ENCODE measurements around the gene RAB40C. TPM values are rescaled to one million over a fixed set of nuclear protein-coding genes. Genes with fewer than 3 reads are reported as not detected.

The RAB40C gene
- total and polyA plus RNA-seq, 2 donors (not counting 1 experiment from before 2014, with no cell fraction given): 3.2 to 11.6 TPM

DNA sequence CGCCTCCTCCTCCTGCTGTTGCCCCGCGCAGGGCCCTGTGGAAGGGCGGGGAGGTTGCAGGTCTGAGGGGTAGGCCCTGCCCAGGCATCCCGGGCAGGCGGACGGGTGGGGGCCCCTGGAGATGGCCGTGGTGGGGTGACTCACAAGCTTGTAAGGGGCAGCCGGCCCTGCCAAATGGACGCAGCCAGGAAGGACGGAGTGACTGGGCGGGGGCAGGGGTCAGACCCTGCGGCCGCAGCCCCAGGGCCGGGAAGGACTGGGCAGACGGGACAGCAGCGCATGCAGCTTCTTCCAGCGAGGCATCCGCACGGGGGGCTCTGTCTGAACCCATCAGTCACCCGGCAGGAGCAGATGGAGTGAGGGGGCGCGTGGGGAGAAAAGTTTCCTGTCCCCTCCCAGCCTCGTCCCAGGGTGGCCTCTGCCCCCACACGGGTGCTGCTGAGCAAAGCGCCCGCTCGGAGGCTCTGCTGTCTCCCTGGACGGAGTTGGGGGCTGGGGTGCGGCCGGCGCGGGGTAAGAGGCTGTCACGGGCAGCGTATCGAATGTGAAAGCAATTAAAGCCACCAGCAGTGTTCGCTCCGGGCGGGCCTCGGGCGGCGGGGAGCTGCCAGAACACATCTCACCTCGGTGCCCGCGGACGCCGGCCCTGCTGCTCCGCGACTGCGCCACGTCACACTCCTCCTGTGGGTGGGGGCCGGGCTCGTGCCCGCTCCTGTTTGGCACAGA, 35.1 kb upstream of the RAB40C start:
- peak; percentile 74 to 80 for DNase-seq (ENCODE audit: low read depth in 2 of 2)
- H2AFZ ChIP-seq (ENCODE audit: low read length): no peak overlapping the region
- H3K27ac ChIP-seq (ENCODE audit: insufficient read depth, low read length): peak overlapping the region; percentile 43
- H3K27me3 ChIP-seq (ENCODE audit: control insufficient read depth, insufficient read depth, low read length): peaks cover 8% of the 10 kb centered on the region
- no peak for TF ChIP-seq EZH2 (IDR thresholded peaks at IDR 0.05; ENCODE audit: low read length, missing control alignments)
- H3K9ac ChIP-seq (ENCODE audit: insufficient read depth, low read length): peak overlapping the region; percentile 23
- H3K79me2 ChIP-seq (ENCODE audit: control insufficient read depth, insufficient read depth, low read length): no peaks in the 10 kb centered on the region
- no peak overlapping the region for H3K4me3 ChIP-seq (replicated peaks in 1 of 4; ENCODE audit: control extremely low read depth in 1 of 4, insufficient read depth in 1 of 4, low read depth in 3 of 4, low read length in 4 of 4)
- peaks cover 9% of the 10 kb centered on the region for H3K36me3 ChIP-seq (ENCODE audit: control insufficient read depth, insufficient read depth, low read length)
- H4K20me1 ChIP-seq (ENCODE audit: control insufficient read depth, extremely low read depth, insufficient read depth, low read length): no peaks in the 10 kb centered on the region
- peak overlapping the region; percentile 35 for H3K4me2 ChIP-seq (ENCODE audit: extremely low read depth, insufficient read depth, low read length)
- H3K4me1 ChIP-seq (ENCODE audit: control insufficient read depth, extremely low read depth, insufficient read depth, low read length): no peaks in the 10 kb centered on the region
- no peaks in the 10 kb centered on the region for H3K9me3 ChIP-seq (ENCODE audit: control insufficient read depth, insufficient read depth, low read depth, low read length)

DNA sequence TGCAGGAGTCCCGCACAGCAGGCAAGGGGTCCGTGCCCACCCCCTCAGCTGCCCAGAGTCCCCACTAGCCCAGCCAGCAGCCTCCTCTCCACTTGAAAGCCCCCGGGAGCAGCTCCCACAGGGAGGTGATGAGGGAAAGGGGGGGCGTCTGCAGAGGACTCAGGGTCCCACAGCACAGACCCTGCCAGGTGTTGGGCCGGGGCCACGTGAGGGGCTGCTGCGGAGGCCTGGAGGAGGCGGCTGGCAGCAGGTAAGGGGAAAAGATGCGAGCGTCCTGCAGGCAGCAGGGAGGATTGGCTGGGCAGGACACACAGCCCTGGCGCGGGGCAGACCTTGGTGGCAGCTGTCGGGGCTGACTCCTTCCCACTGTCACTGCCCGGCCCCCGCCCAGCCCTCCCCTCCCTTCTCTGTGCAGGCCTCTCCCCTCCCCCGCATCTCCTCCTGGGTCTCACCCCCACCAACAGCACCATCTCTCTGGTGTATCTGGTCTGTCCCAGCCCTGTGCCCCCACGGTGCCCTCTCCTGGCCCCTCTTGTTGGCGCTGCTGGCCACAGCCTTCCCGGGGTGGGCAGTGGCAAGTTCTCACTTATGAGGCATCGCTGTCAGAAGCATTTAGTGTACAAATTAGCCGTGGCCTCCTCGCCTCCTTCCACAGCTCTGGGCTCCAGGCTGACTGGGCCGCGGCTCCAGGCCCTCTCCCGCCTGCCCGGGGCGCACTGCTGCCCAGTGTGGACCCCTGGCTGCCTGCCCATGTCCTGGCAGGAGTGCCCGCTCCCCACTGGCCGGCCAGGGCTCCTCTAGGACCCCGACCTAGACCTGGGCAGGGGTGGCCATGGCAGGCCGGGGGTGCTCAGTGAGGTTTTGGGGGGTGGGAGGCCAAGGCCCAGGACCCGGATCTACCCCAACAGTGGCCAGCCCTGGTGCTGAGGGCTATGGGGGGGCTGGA, 34.1 kb upstream of the RAB40C start:
- Histone ChIP-seq H3K9me3 (ENCODE audit: control insufficient read depth, insufficient read depth, low read depth, low read length) (no peaks in the 10 kb centered on the region), H3K27me3 (ENCODE audit: control insufficient read depth, insufficient read depth, low read length) (peaks cover 9% of the 10 kb centered on the region), H3K9ac (ENCODE audit: insufficient read depth, low read length) (no peak overlapping the region), H3K4me2 (ENCODE audit: extremely low read depth, insufficient read depth, low read length) (no peak overlapping the region), H3K36me3 (ENCODE audit: control insufficient read depth, insufficient read depth, low read length) (peaks cover 9% of the 10 kb centered on the region), H2AFZ (ENCODE audit: low read length) (no peak overlapping the region), H4K20me1 (ENCODE audit: control insufficient read depth, extremely low read depth, insufficient read depth, low read length) (no peaks in the 10 kb centered on the region), H3K4me1 (ENCODE audit: control insufficient read depth, extremely low read depth, insufficient read depth, low read length) (no peaks in the 10 kb centered on the region), H3K79me2 (ENCODE audit: control insufficient read depth, insufficient read depth, low read length) (no peaks in the 10 kb centered on the region), H3K27ac (ENCODE audit: insufficient read depth, low read length) (peak overlapping the region; percentile 43), H3K4me3 (replicated peaks in 1 of 4; ENCODE audit: control extremely low read depth in 1 of 4, insufficient read depth in 1 of 4, low read depth in 3 of 4, low read length in 4 of 4) (no peak overlapping the region)
- TF ChIP-seq EZH2 (IDR thresholded peaks at IDR 0.05; ENCODE audit: low read length, missing control alignments) (no peak), CTCF (conservative IDR thresholded peaks at IDR 0.05 in 1 of 2, IDR thresholded peaks at IDR 0.05 in 1 of 2; ENCODE audit: low read depth in 1 of 2, low read length in 2 of 2) (no peak)
- DNase-seq (ENCODE audit: low read depth in 2 of 2): no peak

- no peak overlapping the region for H3K4me2 ChIP-seq (ENCODE audit: extremely low read depth, insufficient read depth, low read length)
- no peak overlapping the region for H2AFZ ChIP-seq (ENCODE audit: low read length)
- no peaks in the 10 kb centered on the region for H4K20me1 ChIP-seq (ENCODE audit: control insufficient read depth, extremely low read depth, insufficient read depth, low read length)
- no peak for DNase-seq (ENCODE audit: low read depth in 2 of 2)
- peaks cover 16% of the 10 kb centered on the region for H3K27me3 ChIP-seq (ENCODE audit: control insufficient read depth, insufficient read depth, low read length)
- TF ChIP-seq CTCF (conservative IDR thresholded peaks at IDR 0.05 in 1 of 2, IDR thresholded peaks at IDR 0.05 in 1 of 2; ENCODE audit: low read depth in 1 of 2, low read length in 2 of 2) (no peak), EZH2 (IDR thresholded peaks at IDR 0.05; ENCODE audit: low read length, missing control alignments) (no peak)
- H3K4me3 ChIP-seq (replicated peaks in 1 of 4; ENCODE audit: control extremely low read depth in 1 of 4, insufficient read depth in 1 of 4, low read depth in 3 of 4, low read length in 4 of 4): no peak overlapping the region
- no peaks in the 10 kb centered on the region for H3K9me3 ChIP-seq (ENCODE audit: control insufficient read depth, insufficient read depth, low read depth, low read length)
- no peaks in the 10 kb centered on the region for H3K79me2 ChIP-seq (ENCODE audit: control insufficient read depth, insufficient read depth, low read length)
- H3K36me3 ChIP-seq (ENCODE audit: control insufficient read depth, insufficient read depth, low read length): peaks cover 7% of the 10 kb centered on the region
- no peaks in the 10 kb centered on the region for H3K4me1 ChIP-seq (ENCODE audit: control insufficient read depth, extremely low read depth, insufficient read depth, low read length)
- H3K27ac ChIP-seq (ENCODE audit: insufficient read depth, low read length): no peak overlapping the region
- H3K9ac ChIP-seq (ENCODE audit: insufficient read depth, low read length): no peak overlapping the region
Measured at GRCh38 chr16:556474-557173, 33.2 kb upstream of the RAB40C start.

Measured in fibroblast of lung (primary cell).